CD4-positive, alpha-beta memory T cell (primary cell): Measurements from ENCODE around the gene TLL1. TPM values are rescaled to one million over a fixed set of nuclear protein-coding genes. Genes with fewer than 3 reads are reported as not detected.

Experiments
- CTCF ChIA-PET: fragments of 350-600 bp; sonication (Branson Sonifier 250); formaldehyde crosslinking; loops from one replicate; lab custom pipeline; 2021; ENCODE audit warnings: inconsistent platforms; ENCODE audit not compliant: partially characterized antibody; lab: Charles Lee
- POLR2A ChIA-PET: fragments of 350-600 bp; sonication (Branson Sonifier 250); formaldehyde crosslinking; loops from one replicate; lab custom pipeline; 2021; ENCODE audit not compliant: partially characterized antibody; lab: Charles Lee
- DNase-seq, 5 donors: peaks; one replicate each; pipeline versions ENCODE4 v3.0.0 to v3.0.0-alpha.2; 2020 to 2022; ENCODE audit warnings: mixed read lengths in 1 of 5
- H3K27ac ChIP-seq: one replicate; pipeline ENCODE4 v1.7.0; 2013; ENCODE audit warnings: low read depth, low read length
- H3K27me3 ChIP-seq: 2 replicates; pipeline ENCODE4 v1.7.0; 2013; ENCODE audit warnings: mild to moderate bottlenecking, low read length, moderate library complexity; ENCODE audit not compliant: insufficient read depth
- H3K36me3 ChIP-seq: 2 replicates; pipeline ENCODE4 v1.7.0; 2013; ENCODE audit warnings: mild to moderate bottlenecking, low read length, moderate library complexity; ENCODE audit not compliant: insufficient read depth
- H3K4me1 ChIP-seq: 2 replicates; pipeline ENCODE4 v1.7.0; 2013; ENCODE audit warnings: mild to moderate bottlenecking, low read length, moderate library complexity; ENCODE audit not compliant: insufficient read depth
- H3K4me3 ChIP-seq, 2 donors: one replicate each; pipeline ENCODE4 v1.7.0; 2013; ENCODE audit warnings: low read length in 2 of 2, mild to moderate bottlenecking in 1 of 2
- H3K9me3 ChIP-seq, 2 donors: one replicate each; pipeline ENCODE4 v1.7.0; 2013; ENCODE audit warnings: low read length in 2 of 2, control low read depth in 1 of 2; ENCODE audit not compliant: control insufficient read depth in 1 of 2
- H3K27ac Mint-ChIP-seq, 7 donors: one replicate each; pipeline ENCODE4 v1.8.0; 2020 to 2021; ENCODE audit warnings: mixed read lengths in 7 of 7, mild to moderate bottlenecking in 6 of 7, inconsistent platforms in 3 of 7, moderate library complexity in 3 of 7
- H3K27me3 Mint-ChIP-seq, 2 donors: one replicate each; pipeline ENCODE4 v1.8.0; 2020 to 2021; ENCODE audit warnings: mixed read lengths in 2 of 2
- H3K36me3 Mint-ChIP-seq, 2 donors: one replicate each; pipeline ENCODE4 v1.8.0; 2020 to 2021; ENCODE audit warnings: mixed read lengths in 2 of 2, inconsistent platforms in 1 of 2, mild to moderate bottlenecking in 1 of 2
- H3K4me1 Mint-ChIP-seq, 4 donors: one replicate each; pipeline ENCODE4 v1.8.0; 2020 to 2021; ENCODE audit warnings: mixed read lengths in 4 of 4, mild to moderate bottlenecking in 1 of 4
- H3K4me3 Mint-ChIP-seq, 8 donors: one replicate each; pipeline ENCODE4 v1.8.0; 2020 to 2021; ENCODE audit warnings: mixed read lengths in 8 of 8, mild to moderate bottlenecking in 7 of 8, moderate library complexity in 6 of 8, inconsistent platforms in 3 of 8
- H3K9me3 Mint-ChIP-seq, 8 donors: one replicate each; pipeline ENCODE4 v1.8.0; 2020 to 2021; ENCODE audit warnings: mixed read lengths in 8 of 8, mild to moderate bottlenecking in 5 of 8, inconsistent platforms in 3 of 8, moderate library complexity in 1 of 8
- intact Hi-C: fragments of 100-400 bp; cut with micrococcal nuclease; formaldehyde crosslinking; loops from one replicate; pipeline ENCODE4 v1.15.1; 2023
- polyA plus RNA-seq, 2 donors: library from polyadenylated mRNA; unstranded; fragments of 300-500 nt; fragmentation: Illumina TruSeq; gene quantifications; one replicate each; pipeline ENCODE4 v1.2.3, GENCODE V29; 2021
- total RNA-seq, 2 experiments: library from RNA; stranded (reverse); gene quantifications; one replicate each; pipeline ENCODE4 v1.2.3, GENCODE V29; 2021

Gene TLL1
- total and polyA plus RNA-seq, 4 experiments from 2014 or later = not detected

GRCh38 chr4:166017804-166018203, 144.8 kb downstream of the TLL1 start:
- H3K4me1 Mint-ChIP-seq = no peaks in the 10 kb centered on the region
- H3K27ac Mint-ChIP-seq = no peak overlapping the region
- no peak overlapping the region for H3K4me3 Mint-ChIP-seq
- H3K9me3 ChIP-seq = no peaks in the 10 kb centered on the region
- H3K36me3 Mint-ChIP-seq = no peaks in the 10 kb centered on the region
- H3K4me3 ChIP-seq = no peak overlapping the region
- no peaks in the 10 kb centered on the region for H3K27me3 ChIP-seq
- H3K36me3 ChIP-seq = no peaks in the 10 kb centered on the region
- H3K9me3 Mint-ChIP-seq = peaks cover 0 to 4% (median 0%) of the 10 kb centered on the region in 8 donors
- intact Hi-C loops = no loop called here
- no peaks in the 10 kb centered on the region for H3K27me3 Mint-ChIP-seq
- H3K27ac ChIP-seq = no peak overlapping the region
- no peak for DNase-seq
- POLR2A ChIA-PET = no interaction called here
- CTCF ChIA-PET = no interaction called here
- no peaks in the 10 kb centered on the region for H3K4me1 ChIP-seq

- H3K27ac ChIP-seq = no peak overlapping the region
- H3K9me3 ChIP-seq = no peaks in the 10 kb centered on the region
- H3K36me3 Mint-ChIP-seq = no peaks in the 10 kb centered on the region
- no peak overlapping the region for H3K4me3 Mint-ChIP-seq
- H3K4me1 Mint-ChIP-seq = no peaks in the 10 kb centered on the region
- no peak for DNase-seq
- H3K27me3 ChIP-seq = no peaks in the 10 kb centered on the region
- no peaks in the 10 kb centered on the region for H3K4me1 ChIP-seq
- H3K27me3 Mint-ChIP-seq = no peaks in the 10 kb centered on the region
- ChIA-PET CTCF (no interaction called here), POLR2A (no interaction called here)
- H3K4me3 ChIP-seq = no peak overlapping the region
- H3K36me3 ChIP-seq = no peaks in the 10 kb centered on the region
- H3K9me3 Mint-ChIP-seq = peaks cover 0 to 4% (median under 1%) of the 10 kb centered on the region in 8 donors
- H3K27ac Mint-ChIP-seq = no peak overlapping the region
- intact Hi-C loops = no loop called here
Observed at GRCh38 chr4:166019441-166020220, 146.6 kb downstream of the TLL1 start.

GRCh38 chr4:166021617-166022016, 148.6 kb downstream of the TLL1 start:
- no peak for DNase-seq
- Mint-ChIP-seq H3K36me3 (no peaks in the 10 kb centered on the region), H3K4me1 (no peaks in the 10 kb centered on the region), H3K4me3 (no peak overlapping the region), H3K27me3 (no peaks in the 10 kb centered on the region), H3K9me3 (peaks cover 0 to 4% (median under 1%) of the 10 kb centered on the region in 8 donors), H3K27ac (no peak overlapping the region)
- no peak overlapping the region for H3K27ac ChIP-seq
- no peaks in the 10 kb centered on the region for H3K36me3 ChIP-seq
- ChIA-PET POLR2A (no interaction called here), CTCF (interaction anchor here (1.3 kb wide), 1 partner anchor 78 kb away, joined by 3 read pairs; no protein-coding TSS in a partner anchor)
- H3K4me3 ChIP-seq = no peak overlapping the region
- no peaks in the 10 kb centered on the region for H3K9me3 ChIP-seq
- H3K4me1 ChIP-seq = no peaks in the 10 kb centered on the region
- intact Hi-C loops = no loop called here
- no peaks in the 10 kb centered on the region for H3K27me3 ChIP-seq

- Histone ChIP-seq H3K36me3 (no peaks in the 10 kb centered on the region), H3K27me3 (no peaks in the 10 kb centered on the region), H3K4me3 (no peak overlapping the region), H3K9me3 (no peaks in the 10 kb centered on the region), H3K27ac (no peak overlapping the region), H3K4me1 (no peaks in the 10 kb centered on the region)
- Mint-ChIP-seq H3K27me3 (no peaks in the 10 kb centered on the region), H3K4me3 (no peak overlapping the region), H3K4me1 (no peaks in the 10 kb centered on the region), H3K9me3 (peaks cover 0 to 2% (median 0%) of the 10 kb centered on the region in 8 donors), H3K36me3 (no peaks in the 10 kb centered on the region), H3K27ac (no peak overlapping the region)
- intact Hi-C loops = no loop called here
- POLR2A ChIA-PET = no interaction called here
- DNase-seq = no peak
- CTCF ChIA-PET = no interaction called here
Observed at GRCh38 chr4:166034965-166035364, 161.9 kb downstream of the TLL1 start.

GRCh38 chr4:166039822-166040221, 166.8 kb downstream of the TLL1 start:
- intact Hi-C loops = no loop called here
- H3K27ac Mint-ChIP-seq = no peak overlapping the region
- H3K27me3 ChIP-seq = no peaks in the 10 kb centered on the region
- no peaks in the 10 kb centered on the region for H3K9me3 ChIP-seq
- ChIA-PET POLR2A (no interaction called here), CTCF (no interaction called here)
- H3K4me3 ChIP-seq = no peak overlapping the region
- no peaks in the 10 kb centered on the region for H3K36me3 ChIP-seq
- H3K27me3 Mint-ChIP-seq = no peaks in the 10 kb centered on the region
- H3K4me1 Mint-ChIP-seq = no peaks in the 10 kb centered on the region
- no peaks in the 10 kb centered on the region for H3K36me3 Mint-ChIP-seq
- DNase-seq = no peak
- peaks cover 0 to 4% (median 0%) of the 10 kb centered on the region in 8 donors for H3K9me3 Mint-ChIP-seq
- H3K27ac ChIP-seq = no peak overlapping the region
- H3K4me1 ChIP-seq = no peaks in the 10 kb centered on the region
- no peak overlapping the region for H3K4me3 Mint-ChIP-seq

- Histone ChIP-seq H3K9me3 (no peaks in the 10 kb centered on the region), H3K27ac (no peak overlapping the region), H3K4me1 (no peaks in the 10 kb centered on the region), H3K4me3 (no peak overlapping the region), H3K36me3 (no peaks in the 10 kb centered on the region), H3K27me3 (no peaks in the 10 kb centered on the region)
- Mint-ChIP-seq H3K27me3 (no peaks in the 10 kb centered on the region), H3K27ac (no peak overlapping the region), H3K36me3 (no peaks in the 10 kb centered on the region), H3K4me1 (no peaks in the 10 kb centered on the region), H3K4me3 (no peak overlapping the region), H3K9me3 (peaks cover 0 to 4% (median 0%) of the 10 kb centered on the region in 8 donors)
- no peak for DNase-seq
- ChIA-PET CTCF (no interaction called here), POLR2A (no interaction called here)
- intact Hi-C loops = no loop called here
Observed at GRCh38 chr4:166042510-166043055, 169.5 kb downstream of the TLL1 start.

- H3K9me3 Mint-ChIP-seq = peaks cover 0 to 4% (median 0%) of the 10 kb centered on the region in 8 donors
- H3K36me3 Mint-ChIP-seq = no peaks in the 10 kb centered on the region
- no peak overlapping the region for H3K27ac Mint-ChIP-seq
- H3K27me3 ChIP-seq = no peaks in the 10 kb centered on the region
- H3K27me3 Mint-ChIP-seq = no peaks in the 10 kb centered on the region
- H3K27ac ChIP-seq = no peak overlapping the region
- intact Hi-C loops = no loop called here
- CTCF ChIA-PET = no interaction called here
- no peak overlapping the region for H3K4me3 ChIP-seq
- no peak for DNase-seq
- POLR2A ChIA-PET = no interaction called here
- no peaks in the 10 kb centered on the region for H3K9me3 ChIP-seq
- H3K4me1 ChIP-seq = no peaks in the 10 kb centered on the region
- no peak overlapping the region for H3K4me3 Mint-ChIP-seq
- no peaks in the 10 kb centered on the region for H3K36me3 ChIP-seq
- H3K4me1 Mint-ChIP-seq = no peaks in the 10 kb centered on the region
Observed at GRCh38 chr4:166043801-166044200, 170.8 kb downstream of the TLL1 start.
